ES-I3 (cell line): ENCODE data around the gene WDR5.

Source experiments
- H3K36me3 ChIP-seq: 2 replicates; pipeline ENCODE4 v1.6.1; 2013; ENCODE audit warnings: mild to moderate bottlenecking, low read length, control low read depth, moderate library complexity; ENCODE audit not compliant: insufficient read depth
- H3K4me1 ChIP-seq: 2 replicates; pipeline ENCODE4 v1.6.1; 2013; ENCODE audit warnings: mild to moderate bottlenecking, control low read depth, low read length; ENCODE audit not compliant: insufficient read depth
- H3K9ac ChIP-seq: 2 replicates; pipeline ENCODE4 v1.6.1; 2013; ENCODE audit warnings: low read depth, mild to moderate bottlenecking, low read length, moderate library complexity
- H3K9me3 ChIP-seq: 2 replicates; pipeline ENCODE4 v1.6.1; 2013; ENCODE audit warnings: mild to moderate bottlenecking, low read length, moderate library complexity; ENCODE audit not compliant: control insufficient read depth, insufficient read depth

The WDR5 gene

DNA sequence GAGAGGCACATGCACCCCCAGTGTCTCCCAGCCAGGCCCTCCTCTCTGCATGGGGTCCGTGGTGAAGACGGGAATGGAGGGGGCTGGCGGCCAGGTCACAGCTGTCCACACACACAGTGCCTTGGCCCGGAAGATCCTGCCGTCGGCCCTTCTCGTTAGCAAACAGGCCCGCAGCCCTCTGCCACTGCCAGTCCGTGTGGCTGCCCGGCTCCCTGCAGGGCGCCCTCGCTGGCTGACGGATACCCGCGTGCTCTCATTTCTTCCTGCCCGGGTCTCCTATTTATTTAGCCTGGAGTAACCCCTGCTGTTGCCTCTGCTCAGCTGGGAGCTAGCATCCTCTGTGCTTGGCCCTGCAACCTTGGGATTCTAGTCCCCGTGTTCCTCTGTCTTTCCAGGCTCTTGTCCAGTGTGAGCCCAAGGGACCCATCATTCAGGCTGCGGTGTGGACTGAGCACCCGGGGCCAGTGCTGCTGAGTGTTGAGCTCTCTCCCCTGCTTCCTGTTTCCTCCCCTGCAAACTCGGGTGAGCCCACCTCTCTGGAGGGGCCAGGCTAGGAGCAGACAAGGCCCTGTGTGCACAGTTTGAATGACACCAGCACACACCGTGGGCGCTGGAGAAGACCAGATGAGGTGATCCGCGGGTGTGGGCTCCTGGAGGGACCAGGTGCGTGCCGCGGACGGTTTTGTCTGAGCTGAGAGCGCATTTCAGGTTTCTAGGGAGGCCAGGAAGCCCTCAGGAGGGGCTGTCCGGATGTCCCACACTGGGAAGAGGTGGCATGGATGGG is 43.1 kb downstream of the WDR5 start:
- no peaks in the 10 kb centered on the region for H3K9me3 ChIP-seq
- no peak overlapping the region for H3K9ac ChIP-seq
- H3K36me3 ChIP-seq: no peaks in the 10 kb centered on the region
- H3K4me1 ChIP-seq: peaks cover 6% of the 10 kb centered on the region; the same call in 1 of the 2 replicates

- H3K36me3 ChIP-seq: no peaks in the 10 kb centered on the region
- peaks cover 6% of the 10 kb centered on the region; the same call in 1 of the 2 replicates for H3K4me1 ChIP-seq
- no peaks in the 10 kb centered on the region for H3K9me3 ChIP-seq
- no peak overlapping the region for H3K9ac ChIP-seq
These were observed 43.7 kb downstream of the WDR5 start for GRCh38 chr9:134179595-134179917.

DNA sequence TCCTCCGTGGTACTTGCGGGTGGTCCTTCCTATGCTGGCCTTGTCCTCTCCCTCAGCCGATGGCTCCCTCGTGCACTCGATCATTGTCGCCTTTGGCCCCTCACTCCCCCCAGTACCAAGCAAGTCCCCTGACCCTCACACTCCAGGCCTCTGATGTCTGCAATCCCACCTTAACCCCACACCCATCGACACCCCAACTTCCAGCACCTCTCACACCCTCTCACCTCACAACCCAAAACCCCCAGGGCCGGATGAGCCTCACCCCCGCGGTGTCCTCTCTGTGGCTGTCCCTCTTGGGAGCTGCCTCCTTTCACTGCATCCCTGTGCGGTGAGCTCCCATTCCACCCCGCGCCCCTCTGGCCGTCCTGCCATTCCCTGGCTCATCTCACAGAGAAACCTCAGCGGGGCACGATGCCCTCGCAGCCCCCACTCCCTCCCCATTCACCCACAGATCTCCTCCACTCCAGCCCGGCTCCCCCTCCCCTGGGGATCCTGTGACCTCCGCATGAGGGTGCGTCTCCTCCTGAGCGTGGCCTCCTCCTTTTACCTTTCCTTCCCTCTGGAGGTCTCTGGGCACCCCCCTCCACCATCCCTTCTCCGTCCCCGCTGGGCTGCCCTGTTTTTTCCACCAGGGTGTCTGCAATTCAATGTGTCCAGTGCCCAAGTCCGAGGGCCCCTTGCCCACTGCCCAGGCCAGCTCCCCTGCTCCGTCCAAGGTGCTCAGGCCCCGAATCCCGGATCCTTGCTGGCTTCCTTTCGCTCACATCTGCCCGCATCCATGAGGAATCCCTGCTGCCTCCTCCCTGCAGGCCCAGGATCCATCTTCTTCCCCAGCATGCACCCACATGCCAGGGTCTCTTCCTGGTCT is 44.3 kb downstream of the WDR5 start:
- Histone ChIP-seq H3K9me3 (no peaks in the 10 kb centered on the region), H3K9ac (no peak overlapping the region), H3K4me1 (peaks cover 6% of the 10 kb centered on the region; the same call in 1 of the 2 replicates), H3K36me3 (no peaks in the 10 kb centered on the region)

- H3K4me1 ChIP-seq: no peaks in the 10 kb centered on the region
- no peaks in the 10 kb centered on the region for H3K36me3 ChIP-seq
- H3K9ac ChIP-seq: no peak overlapping the region
- H3K9me3 ChIP-seq: no peaks in the 10 kb centered on the region
These were observed 45.1 kb downstream of the WDR5 start for GRCh38 chr9:134180786-134181647.

GRCh38 chr9:134181648-134182034 is 45.8 kb downstream of the WDR5 start:
- Histone ChIP-seq H3K36me3 (no peaks in the 10 kb centered on the region), H3K9ac (no peak overlapping the region), H3K4me1 (no peaks in the 10 kb centered on the region), H3K9me3 (no peaks in the 10 kb centered on the region)

- H3K36me3 ChIP-seq: no peaks in the 10 kb centered on the region
- H3K9ac ChIP-seq: no peak overlapping the region
- no peaks in the 10 kb centered on the region for H3K9me3 ChIP-seq
- H3K4me1 ChIP-seq: no peaks in the 10 kb centered on the region
These were observed 46.7 kb downstream of the WDR5 start for GRCh38 chr9:134182554-134183085.

GRCh38 chr9:134185536-134186011 is 49.7 kb downstream of the WDR5 start:
- Histone ChIP-seq H3K4me1 (no peaks in the 10 kb centered on the region), H3K36me3 (no peaks in the 10 kb centered on the region), H3K9ac (no peak overlapping the region), H3K9me3 (no peaks in the 10 kb centered on the region)

- no peaks in the 10 kb centered on the region for H3K4me1 ChIP-seq
- no peak overlapping the region for H3K9ac ChIP-seq
- no peaks in the 10 kb centered on the region for H3K36me3 ChIP-seq
- no peaks in the 10 kb centered on the region for H3K9me3 ChIP-seq
These were observed 50.7 kb downstream of the WDR5 start for GRCh38 chr9:134186471-134187109.

GRCh38 chr9:134187110-134187531 is 51.2 kb downstream of the WDR5 start:
- Histone ChIP-seq H3K4me1 (no peaks in the 10 kb centered on the region), H3K9ac (no peak overlapping the region), H3K36me3 (no peaks in the 10 kb centered on the region), H3K9me3 (no peaks in the 10 kb centered on the region)

DNA sequence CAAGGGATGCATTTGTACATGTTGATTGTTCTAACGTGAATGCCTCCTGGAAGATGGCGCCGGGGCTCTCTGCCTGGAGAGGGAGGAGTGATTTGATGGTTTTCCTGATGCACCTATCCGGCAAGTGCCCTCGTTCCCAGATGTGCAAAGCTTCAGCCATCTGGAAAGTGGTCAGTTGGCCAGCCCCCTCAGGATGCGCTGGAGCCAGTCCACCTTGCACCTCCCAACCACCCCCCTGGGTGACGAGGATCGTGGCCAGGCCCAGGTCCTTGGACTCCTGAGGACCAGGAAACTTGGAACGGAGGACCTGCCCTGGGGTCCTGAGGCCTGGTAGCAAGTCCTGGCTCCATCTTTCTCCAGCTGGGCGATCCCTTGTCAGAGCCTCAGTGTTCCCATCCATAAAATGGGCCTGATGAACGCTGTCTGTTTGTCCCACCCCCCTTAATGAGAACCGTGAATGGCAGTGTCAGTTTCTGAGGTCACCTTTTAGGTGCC is 52.1 kb downstream of the WDR5 start:
- no peaks in the 10 kb centered on the region for H3K9me3 ChIP-seq
- H3K36me3 ChIP-seq: no peaks in the 10 kb centered on the region
- no peak overlapping the region for H3K9ac ChIP-seq
- H3K4me1 ChIP-seq: no peaks in the 10 kb centered on the region

DNA sequence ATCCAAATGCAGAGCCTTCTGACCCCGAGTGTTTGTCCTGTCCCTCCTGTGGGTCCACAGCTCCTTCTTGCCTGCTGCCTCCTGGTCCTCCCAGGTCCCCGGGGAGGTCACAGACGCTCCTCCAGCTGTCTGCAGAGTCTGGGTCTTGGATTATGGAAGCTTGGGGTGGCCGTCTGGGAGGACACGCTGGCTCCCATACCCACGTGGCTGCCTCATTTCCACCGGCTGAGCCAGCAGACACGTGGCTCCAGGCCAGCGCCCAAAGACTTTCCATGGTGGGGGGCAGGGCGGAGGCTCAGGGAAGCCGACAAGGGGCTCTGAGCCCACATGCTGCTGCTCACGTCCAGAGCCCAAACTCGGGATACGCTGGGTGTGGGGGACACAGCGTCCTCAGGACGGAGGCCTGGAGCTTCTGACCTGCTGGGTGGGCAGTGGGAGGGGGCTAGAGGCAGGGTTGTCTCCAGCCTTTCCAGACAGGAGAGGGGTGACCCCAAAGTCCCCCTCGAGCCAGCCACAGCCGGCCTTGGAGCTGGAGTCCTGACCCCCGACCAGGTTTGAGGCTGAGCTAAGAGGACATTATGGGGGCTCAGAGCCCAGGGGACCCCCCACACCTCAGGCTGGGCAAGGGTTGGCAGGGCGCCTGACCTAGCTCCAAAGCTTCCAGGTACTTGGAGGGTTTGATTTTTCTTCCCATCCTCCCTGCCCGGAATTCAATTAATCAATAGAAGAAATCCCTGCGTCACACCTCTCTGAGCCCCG is 52.7 kb downstream of the WDR5 start:
- no peaks in the 10 kb centered on the region for H3K9me3 ChIP-seq
- H3K4me1 ChIP-seq: no peaks in the 10 kb centered on the region
- no peaks in the 10 kb centered on the region for H3K36me3 ChIP-seq
- H3K9ac ChIP-seq: peak overlapping the region; percentile 14; the same call in 1 of the 2 replicates

- Histone ChIP-seq H3K9me3 (no peaks in the 10 kb centered on the region), H3K4me1 (no peaks in the 10 kb centered on the region), H3K36me3 (no peaks in the 10 kb centered on the region), H3K9ac (peak overlapping the region; percentile 14; the same call in 1 of the 2 replicates)
These were observed 53.2 kb downstream of the WDR5 start for GRCh38 chr9:134189145-134189469.
